ENCODE results near the gene PSMD6.
A peak's percentile ranks its signal among the peaks of the same experiment; 100 is the strongest.

PSMD6 gene

DNA sequence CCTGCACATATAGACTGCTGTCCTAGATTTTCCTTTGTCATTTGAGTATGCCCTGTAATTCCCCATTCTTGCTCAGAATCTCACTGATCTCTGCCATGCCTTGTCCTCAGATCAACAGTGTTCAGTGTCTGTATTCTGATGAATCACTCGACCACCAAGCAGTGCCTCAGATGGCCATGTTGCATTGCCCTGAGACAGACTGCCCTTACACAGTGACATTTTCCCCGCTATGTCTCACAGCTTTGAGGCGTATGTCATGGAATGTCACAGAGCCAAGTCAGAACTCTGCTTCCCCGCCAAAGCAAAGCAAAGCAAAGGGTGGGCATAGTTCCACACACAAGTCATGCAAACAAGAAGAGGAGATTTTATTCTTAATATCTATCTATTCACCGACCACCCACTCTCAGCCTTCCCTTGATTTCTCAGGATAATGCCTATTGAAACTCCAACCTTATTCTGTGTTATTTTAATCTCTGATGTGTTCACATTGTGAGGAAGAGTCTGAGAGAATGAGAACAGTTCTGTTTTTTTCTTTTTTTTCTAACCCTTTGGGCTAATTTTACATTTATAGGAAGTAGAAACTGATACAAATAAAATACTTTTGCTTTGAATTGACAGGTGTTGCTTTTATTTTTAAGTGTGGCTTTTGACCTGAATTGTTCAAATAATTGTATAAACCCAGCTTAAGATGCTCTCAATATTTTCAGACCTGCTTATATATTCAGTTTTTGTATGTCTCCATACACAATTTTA, 16.9 kb upstream of the PSMD6 start:
- H3K9me3 ChIP-seq (ENCODE audit: control insufficient read depth, low read length): no peaks in the 10 kb centered on the region
- H3K4me3 ChIP-seq (ENCODE audit: low read length): no peak overlapping the region
- no peaks in the 10 kb centered on the region for H3K27me3 ChIP-seq (ENCODE audit: control insufficient read depth, insufficient read depth, low read length)
- no peaks in the 10 kb centered on the region for H3K4me1 ChIP-seq (ENCODE audit: control insufficient read depth, insufficient read depth, low read length)
- H3K9ac ChIP-seq (ENCODE audit: low read length): no peak overlapping the region
- H3K36me3 ChIP-seq (ENCODE audit: control insufficient read depth, insufficient read depth, low read length): no peaks in the 10 kb centered on the region

DNA sequence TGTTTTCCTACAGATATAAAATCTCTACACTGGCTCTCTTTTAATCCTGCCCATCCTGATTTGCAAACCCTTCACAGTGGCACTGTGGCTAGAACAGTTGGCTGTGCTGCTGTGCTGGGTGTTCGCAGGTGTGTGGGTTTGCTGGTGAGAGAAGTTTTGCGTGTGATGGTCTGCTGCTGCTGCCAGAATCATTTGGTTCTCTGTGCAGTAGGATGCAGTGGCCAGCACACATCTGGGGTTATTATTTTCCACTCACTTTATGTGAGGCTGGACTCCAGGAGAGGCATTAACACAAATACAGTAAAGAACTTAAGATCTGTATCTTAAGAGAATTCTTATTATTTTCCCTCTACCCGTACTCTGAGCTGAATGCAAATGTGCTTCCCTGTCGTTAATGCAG, 16.0 kb upstream of the PSMD6 start:
- Histone ChIP-seq H3K9me3 (ENCODE audit: control insufficient read depth, low read length) (no peaks in the 10 kb centered on the region), H3K4me3 (ENCODE audit: low read length) (no peak overlapping the region), H3K9ac (ENCODE audit: low read length) (no peak overlapping the region), H3K27me3 (ENCODE audit: control insufficient read depth, insufficient read depth, low read length) (no peaks in the 10 kb centered on the region), H3K4me1 (ENCODE audit: control insufficient read depth, insufficient read depth, low read length) (no peaks in the 10 kb centered on the region), H3K36me3 (ENCODE audit: control insufficient read depth, insufficient read depth, low read length) (no peaks in the 10 kb centered on the region)

DNA sequence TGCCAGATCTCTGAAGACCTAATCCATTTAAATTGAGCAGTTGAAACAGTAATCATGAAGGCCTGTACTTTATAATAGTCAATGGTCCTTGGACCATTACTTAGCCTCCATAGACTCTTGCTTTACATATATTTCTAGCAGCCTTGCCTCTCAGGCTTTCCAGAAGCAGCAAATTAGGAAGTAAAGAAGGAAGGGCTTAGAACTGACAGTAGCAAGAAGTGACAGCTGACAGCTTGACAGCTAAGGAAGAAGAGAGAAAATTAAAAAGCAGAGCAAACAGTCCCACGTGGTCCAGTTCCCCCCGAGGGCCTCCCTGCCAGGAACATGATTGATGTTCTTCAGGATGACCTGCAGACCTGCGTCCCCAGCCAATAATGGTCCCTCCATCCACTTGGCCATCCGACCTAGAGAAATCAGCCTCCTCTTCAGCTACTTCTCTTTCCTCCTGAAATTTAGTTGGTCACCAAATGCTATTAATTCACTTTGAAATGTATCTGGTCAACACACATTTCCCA, 15.0 kb upstream of the PSMD6 start:
- no peak overlapping the region for H3K9ac ChIP-seq (ENCODE audit: low read length)
- H3K4me3 ChIP-seq (ENCODE audit: low read length): no peak overlapping the region
- H3K36me3 ChIP-seq (ENCODE audit: control insufficient read depth, insufficient read depth, low read length): no peaks in the 10 kb centered on the region
- H3K27me3 ChIP-seq (ENCODE audit: control insufficient read depth, insufficient read depth, low read length): no peaks in the 10 kb centered on the region
- H3K4me1 ChIP-seq (ENCODE audit: control insufficient read depth, insufficient read depth, low read length): no peaks in the 10 kb centered on the region
- H3K9me3 ChIP-seq (ENCODE audit: control insufficient read depth, low read length): no peaks in the 10 kb centered on the region

DNA sequence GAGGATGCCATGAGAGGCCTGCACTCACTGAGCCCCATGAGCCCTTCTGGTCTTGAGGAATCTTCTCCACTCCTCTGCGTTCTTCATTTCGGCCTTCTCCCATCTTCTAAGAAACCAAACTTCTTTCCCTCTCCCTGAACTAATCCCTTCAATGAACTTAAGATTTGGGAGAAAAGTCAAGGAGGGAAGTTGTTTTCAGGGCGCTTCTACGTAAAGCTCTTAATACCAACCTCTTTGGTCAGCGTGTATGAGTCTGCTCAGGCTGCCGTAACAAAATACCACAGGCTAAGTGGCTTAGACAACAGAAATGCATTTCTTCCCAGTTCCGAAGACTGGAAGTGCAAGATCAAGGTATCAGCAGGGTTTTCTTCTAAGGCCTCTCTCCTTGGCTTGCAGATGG, 13.8 kb upstream of the PSMD6 start:
- H3K4me3 ChIP-seq (ENCODE audit: low read length): no peak overlapping the region
- no peaks in the 10 kb centered on the region for H3K4me1 ChIP-seq (ENCODE audit: control insufficient read depth, insufficient read depth, low read length)
- no peaks in the 10 kb centered on the region for H3K9me3 ChIP-seq (ENCODE audit: control insufficient read depth, low read length)
- no peaks in the 10 kb centered on the region for H3K27me3 ChIP-seq (ENCODE audit: control insufficient read depth, insufficient read depth, low read length)
- no peak overlapping the region for H3K9ac ChIP-seq (ENCODE audit: low read length)
- no peaks in the 10 kb centered on the region for H3K36me3 ChIP-seq (ENCODE audit: control insufficient read depth, insufficient read depth, low read length)

DNA sequence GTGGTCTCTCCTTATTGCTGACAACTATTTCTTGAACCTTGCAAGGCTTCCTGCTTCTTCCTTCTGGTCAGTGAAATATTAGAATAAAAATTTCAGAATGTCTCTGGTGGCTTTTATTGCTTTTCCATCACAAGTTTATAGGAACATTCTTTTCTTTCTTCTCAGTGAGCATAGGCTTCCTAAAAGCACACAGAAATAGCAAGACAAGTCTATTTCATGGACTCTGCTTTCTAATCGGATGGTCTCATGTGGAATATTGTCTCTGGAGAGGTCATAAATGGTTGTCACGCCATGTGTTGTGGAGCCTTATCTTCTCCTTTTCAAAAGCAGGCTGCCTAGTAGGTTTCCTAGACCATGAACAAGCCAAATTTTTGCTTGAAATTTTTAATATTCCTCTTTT, 9.8 kb upstream of the PSMD6 start:
- Histone ChIP-seq H3K9ac (ENCODE audit: low read length) (no peak overlapping the region), H3K36me3 (ENCODE audit: control insufficient read depth, insufficient read depth, low read length) (no peaks in the 10 kb centered on the region), H3K9me3 (ENCODE audit: control insufficient read depth, low read length) (no peaks in the 10 kb centered on the region), H3K4me1 (ENCODE audit: control insufficient read depth, insufficient read depth, low read length) (no peaks in the 10 kb centered on the region), H3K27me3 (ENCODE audit: control insufficient read depth, insufficient read depth, low read length) (peaks cover 5% of the 10 kb centered on the region), H3K4me3 (ENCODE audit: low read length) (no peak overlapping the region)

DNA sequence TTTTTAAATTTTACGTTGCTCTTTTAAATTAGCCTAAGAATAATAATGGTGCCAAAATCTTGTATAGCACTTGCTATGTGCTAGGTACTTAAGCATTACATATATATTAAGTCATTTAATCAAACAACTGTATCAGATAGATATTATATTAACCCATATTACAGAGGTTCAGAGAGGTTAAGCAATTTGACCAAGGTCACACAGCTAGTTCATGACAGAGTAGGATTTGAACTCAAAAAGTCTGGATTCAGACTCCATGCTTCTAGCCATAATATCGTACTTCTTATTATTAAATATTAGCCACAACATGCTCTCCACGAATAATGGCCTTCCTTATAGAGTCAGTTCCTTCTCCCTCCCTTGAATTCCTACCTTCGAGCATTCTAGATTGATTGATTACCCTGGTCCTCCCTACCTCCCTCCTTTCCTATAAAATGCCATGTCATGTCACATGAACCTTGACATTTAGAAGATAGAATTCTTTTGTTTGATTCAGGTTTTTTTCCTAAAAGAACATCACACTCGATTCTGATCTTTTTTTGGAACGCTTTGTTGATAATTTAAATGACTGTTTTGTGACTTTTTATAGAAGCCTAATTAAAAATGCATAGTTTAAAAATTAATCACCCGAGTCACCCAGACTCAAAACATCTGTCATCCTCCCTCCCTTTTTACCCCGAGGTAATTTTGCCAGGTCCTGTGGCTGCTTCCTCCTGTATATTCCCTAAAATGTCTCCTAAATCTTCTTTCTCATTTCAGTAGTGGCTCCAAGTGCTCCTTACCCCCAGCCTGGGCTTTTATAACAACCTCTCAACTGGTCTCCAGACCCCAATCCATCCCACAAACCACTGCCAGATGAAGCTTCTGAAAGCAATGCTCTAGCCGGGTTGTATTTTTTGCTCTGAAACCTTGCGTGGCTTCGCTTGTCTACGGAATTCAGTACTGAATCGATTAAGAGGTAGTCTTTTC, 8.5 kb upstream of the PSMD6 start:
- peaks cover 5% of the 10 kb centered on the region for H3K27me3 ChIP-seq (ENCODE audit: control insufficient read depth, insufficient read depth, low read length)
- no peak overlapping the region for H3K4me3 ChIP-seq (ENCODE audit: low read length)
- H3K4me1 ChIP-seq (ENCODE audit: control insufficient read depth, insufficient read depth, low read length): no peaks in the 10 kb centered on the region
- H3K9me3 ChIP-seq (ENCODE audit: control insufficient read depth, low read length): no peaks in the 10 kb centered on the region
- no peaks in the 10 kb centered on the region for H3K36me3 ChIP-seq (ENCODE audit: control insufficient read depth, insufficient read depth, low read length)
- H3K9ac ChIP-seq (ENCODE audit: low read length): no peak overlapping the region

DNA sequence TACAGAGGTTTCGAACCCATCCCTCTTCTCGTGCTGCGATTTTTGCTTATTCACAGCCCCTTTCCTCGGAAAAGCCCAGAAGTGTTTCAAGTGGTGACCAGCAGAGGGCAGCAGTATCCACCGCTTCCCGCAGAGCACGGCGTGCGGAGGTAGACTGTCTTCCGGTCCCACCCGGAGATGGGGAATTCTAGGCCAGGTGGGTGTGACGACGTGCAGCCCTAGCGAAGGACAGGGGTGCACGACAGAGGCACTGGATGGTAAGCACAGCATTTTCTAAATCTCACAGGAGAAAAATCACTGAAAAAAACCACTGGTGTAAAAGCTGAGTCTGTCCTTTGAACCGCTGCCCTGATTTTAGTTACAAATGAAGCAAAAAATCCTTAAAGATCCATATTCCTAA, 7.4 kb upstream of the PSMD6 start:
- no peaks in the 10 kb centered on the region for H3K9me3 ChIP-seq (ENCODE audit: control insufficient read depth, low read length)
- peaks cover 5% of the 10 kb centered on the region for H3K27me3 ChIP-seq (ENCODE audit: control insufficient read depth, insufficient read depth, low read length)
- no peak overlapping the region for H3K9ac ChIP-seq (ENCODE audit: low read length)
- no peak overlapping the region for H3K4me3 ChIP-seq (ENCODE audit: low read length)
- H3K4me1 ChIP-seq (ENCODE audit: control insufficient read depth, insufficient read depth, low read length): no peaks in the 10 kb centered on the region
- H3K36me3 ChIP-seq (ENCODE audit: control insufficient read depth, insufficient read depth, low read length): no peaks in the 10 kb centered on the region

DNA sequence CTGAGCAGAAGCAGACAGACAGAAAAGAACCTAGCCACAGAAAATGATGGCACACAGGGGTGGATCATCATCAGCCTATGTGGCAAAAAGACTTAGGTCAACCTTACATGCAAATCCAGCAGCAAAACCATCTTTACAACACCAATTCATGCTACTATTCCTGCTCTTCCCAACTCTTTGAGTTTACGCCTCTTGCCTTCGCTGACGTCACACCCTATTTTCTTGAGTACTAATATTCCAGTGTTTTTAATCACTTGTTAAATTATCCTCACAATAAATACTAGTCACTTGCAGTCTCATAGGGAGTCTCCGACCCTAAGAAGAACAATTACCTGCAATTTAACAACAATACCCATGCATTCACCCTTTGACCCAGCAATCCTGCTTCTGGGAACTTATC, 6.0 kb upstream of the PSMD6 start:
- no peak overlapping the region for H3K4me3 ChIP-seq (ENCODE audit: low read length)
- H3K4me1 ChIP-seq (ENCODE audit: control insufficient read depth, insufficient read depth, low read length): no peaks in the 10 kb centered on the region
- H3K36me3 ChIP-seq (ENCODE audit: control insufficient read depth, insufficient read depth, low read length): no peaks in the 10 kb centered on the region
- no peak overlapping the region for H3K9ac ChIP-seq (ENCODE audit: low read length)
- no peaks in the 10 kb centered on the region for H3K9me3 ChIP-seq (ENCODE audit: control insufficient read depth, low read length)
- peaks cover 5% of the 10 kb centered on the region for H3K27me3 ChIP-seq (ENCODE audit: control insufficient read depth, insufficient read depth, low read length)

DNA sequence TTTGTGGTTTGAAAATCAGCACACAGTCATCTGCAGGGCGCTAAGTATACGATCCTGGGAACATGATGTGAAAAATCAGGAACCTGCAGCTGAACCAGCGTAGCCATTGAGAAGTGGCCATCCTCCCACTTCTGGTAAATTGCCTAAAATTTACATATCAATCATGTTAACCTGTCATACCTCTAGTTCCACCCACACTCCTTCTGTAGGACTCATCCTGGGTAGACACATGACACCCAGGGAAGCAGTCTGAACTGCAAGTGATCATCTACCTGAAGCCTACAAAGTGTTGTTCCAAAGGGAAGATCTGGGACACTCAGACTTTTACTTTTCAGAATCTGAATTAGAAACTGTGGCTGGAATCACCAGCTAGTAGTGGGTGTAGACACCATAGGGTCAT, 5.5 kb upstream of the PSMD6 start:
- Histone ChIP-seq H3K36me3 (ENCODE audit: control insufficient read depth, insufficient read depth, low read length) (no peaks in the 10 kb centered on the region), H3K27me3 (ENCODE audit: control insufficient read depth, insufficient read depth, low read length) (peaks cover 5% of the 10 kb centered on the region), H3K9ac (ENCODE audit: low read length) (no peak overlapping the region), H3K4me1 (ENCODE audit: control insufficient read depth, insufficient read depth, low read length) (no peaks in the 10 kb centered on the region), H3K4me3 (ENCODE audit: low read length) (no peak overlapping the region), H3K9me3 (ENCODE audit: control insufficient read depth, low read length) (no peaks in the 10 kb centered on the region)

DNA sequence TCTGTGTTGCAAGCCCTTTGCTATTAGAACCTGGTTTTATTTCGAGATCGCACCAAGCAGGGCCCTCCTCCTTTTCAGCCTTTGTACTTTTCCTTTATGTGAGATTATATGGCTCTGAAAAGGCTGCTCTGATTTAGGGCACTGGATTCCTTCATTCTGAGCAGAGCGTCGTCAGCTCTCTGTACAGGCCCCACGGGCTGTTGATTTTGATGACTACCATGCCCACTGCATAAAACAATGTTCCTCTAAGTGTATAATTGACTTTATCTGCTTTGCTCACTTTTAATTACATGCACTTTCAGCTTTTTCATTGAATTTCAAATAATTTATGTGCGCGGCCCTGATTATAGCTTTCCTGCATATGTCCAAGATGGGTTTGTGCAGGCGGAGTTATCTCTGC, 4.4 kb upstream of the PSMD6 start:
- Histone ChIP-seq H3K4me3 (ENCODE audit: low read length) (no peak overlapping the region), H3K36me3 (ENCODE audit: control insufficient read depth, insufficient read depth, low read length) (no peaks in the 10 kb centered on the region), H3K9ac (ENCODE audit: low read length) (no peak overlapping the region), H3K4me1 (ENCODE audit: control insufficient read depth, insufficient read depth, low read length) (no peaks in the 10 kb centered on the region), H3K9me3 (ENCODE audit: control insufficient read depth, low read length) (no peaks in the 10 kb centered on the region), H3K27me3 (ENCODE audit: control insufficient read depth, insufficient read depth, low read length) (peaks cover 5% of the 10 kb centered on the region)

DNA sequence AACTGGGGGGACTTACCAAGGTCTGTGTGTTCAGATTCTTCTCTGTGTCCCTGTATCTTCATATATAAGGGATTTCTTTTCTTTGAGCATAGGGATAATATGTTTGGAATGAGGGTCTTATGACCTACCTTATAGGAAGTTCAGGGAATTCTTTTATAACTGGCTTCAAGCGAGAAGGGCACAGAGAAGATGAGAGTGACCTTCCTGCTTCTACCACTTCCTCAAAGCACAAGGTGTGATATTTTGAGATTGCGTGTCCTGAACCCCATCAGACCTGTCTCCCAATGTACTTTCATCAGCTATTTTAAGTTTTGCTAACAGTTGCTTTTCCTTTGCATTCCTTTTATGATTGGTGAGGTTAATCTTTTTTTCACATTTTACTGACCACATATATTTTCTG, 3.1 kb upstream of the PSMD6 start:
- Histone ChIP-seq H3K36me3 (ENCODE audit: control insufficient read depth, insufficient read depth, low read length) (no peaks in the 10 kb centered on the region), H3K27me3 (ENCODE audit: control insufficient read depth, insufficient read depth, low read length) (peaks cover 5% of the 10 kb centered on the region), H3K4me1 (ENCODE audit: control insufficient read depth, insufficient read depth, low read length) (peaks cover 6% of the 10 kb centered on the region), H3K9ac (ENCODE audit: low read length) (no peak overlapping the region), H3K4me3 (ENCODE audit: low read length) (no peak overlapping the region), H3K9me3 (ENCODE audit: control insufficient read depth, low read length) (no peaks in the 10 kb centered on the region)

DNA sequence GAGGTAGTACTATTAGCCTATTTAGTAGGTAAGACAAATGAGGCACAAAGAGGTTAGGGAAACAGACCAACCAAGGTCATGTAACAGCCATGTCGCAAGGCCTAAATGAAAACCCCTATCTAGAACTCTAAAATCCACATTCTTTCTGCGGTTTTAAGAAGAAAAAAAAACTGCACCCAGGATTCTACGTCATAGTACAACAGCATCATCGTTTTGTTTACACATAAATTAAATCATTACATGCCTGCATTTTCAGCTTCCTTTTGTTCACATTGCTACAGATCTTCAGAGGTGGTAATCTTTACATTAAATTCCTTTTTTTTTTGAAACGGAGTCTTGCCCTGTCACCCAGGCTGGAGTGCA, 548 bp upstream of the PSMD6 start:
- Histone ChIP-seq H3K4me3 (ENCODE audit: low read length) (peak overlapping the region; percentile 69), H3K4me1 (ENCODE audit: control insufficient read depth, insufficient read depth, low read length) (peaks cover 6% of the 10 kb centered on the region), H3K9ac (ENCODE audit: low read length) (peak overlapping the region; percentile 94), H3K36me3 (ENCODE audit: control insufficient read depth, insufficient read depth, low read length) (no peaks in the 10 kb centered on the region), H3K27me3 (ENCODE audit: control insufficient read depth, insufficient read depth, low read length) (peaks cover 1% of the 10 kb centered on the region), H3K9me3 (ENCODE audit: control insufficient read depth, low read length) (no peaks in the 10 kb centered on the region)
